Hematopoietic multipotent progenitor cell (in vitro differentiated cells): ENCODE measurements around the gene JPH4. TPM values are rescaled to one million over a fixed set of nuclear protein-coding genes. Genes with fewer than 3 reads are reported as not detected.

ENCODE experiments used
- DNase-seq, 3 donors: peaks; one replicate each; pipeline ENCODE4 v3.0.0-alpha.2; 2011 to 2015; ENCODE audit warnings: low read depth in 2 of 3, low spot score in 2 of 3
- total RNA-seq: library from RNA; depleted of rRNA; stranded (reverse); fragments of >200 nt; gene quantifications from one replicate; pipeline ENCODE4 v1.2.3, GENCODE V29; 2012

The JPH4 gene
- total RNA-seq, 1 donor, result 0.27 TPM

GRCh38 chr14:23565626-23566025, 13.0 kb downstream of the JPH4 start:
- no peak for DNase-seq

- DNase-seq, result no peak
Measured at GRCh38 chr14:23564876-23565275, 13.7 kb downstream of the JPH4 start.

- DNase-seq, result no peak
Measured at GRCh38 chr14:23564181-23564812, 14.3 kb downstream of the JPH4 start.

- DNase-seq, result no peak
Measured at GRCh38 chr14:23563473-23564180, 15.0 kb downstream of the JPH4 start.

- peak in 2 of 3 donors; percentile 60 to 72 for DNase-seq
Measured at GRCh38 chr14:23562822-23563472, 15.6 kb downstream of the JPH4 start.

- no peak for DNase-seq
Measured at GRCh38 chr14:23561873-23562821, 16.4 kb downstream of the JPH4 start.

- DNase-seq, result no peak
Measured at GRCh38 chr14:23561259-23561658, 17.3 kb downstream of the JPH4 start.

- DNase-seq, result no peak
Measured at GRCh38 chr14:23559926-23560520, 18.6 kb downstream of the JPH4 start.

- DNase-seq, result peak; percentile 53 to 73 (median 68)
Measured at GRCh38 chr14:23559010-23559925, 19.3 kb downstream of the JPH4 start.

- DNase-seq, result no peak
Measured at GRCh38 chr14:23558346-23559009, 20.1 kb downstream of the JPH4 start.

GRCh38 chr14:23557946-23558345, 20.6 kb downstream of the JPH4 start:
- DNase-seq, result no peak

- no peak for DNase-seq
Measured at GRCh38 chr14:23557521-23557920, 21.1 kb downstream of the JPH4 start.

GRCh38 chr14:23556700-23557440, 21.7 kb downstream of the JPH4 start:
- DNase-seq, result no peak

- DNase-seq, result peak; percentile 83 to 94 (median 90)
Measured at GRCh38 chr14:23555882-23556699, 22.5 kb downstream of the JPH4 start, which contains the start of gene THTPA. Gene THTPA (plus strand): TSS chr14:23556271. CDS start chr14:23556758, 487 bp downstream.

- DNase-seq, result no peak
Measured at GRCh38 chr14:23555533-23555881, 23.1 kb downstream of the JPH4 start.

GRCh38 chr14:23551266-23552028, 27.1 kb downstream of the JPH4 start, which contains the start of gene ZFHX2:
Gene ZFHX2 (minus strand): TSS chr14:23551765. CDS start chr14:23535325, 16,440 bp downstream.
- DNase-seq, result peak; percentile 37 to 64 (median 51)
